GM21619 (cell line): ENCODE measurements around the gene HUS1.
"Not testable (repeated sequence)": the region's sequence is repeated elsewhere in the genome, so short reads cannot be mapped to it uniquely, and the experiment has no call there.

Experiments used
- ATAC-seq: cut with Tn5 transposase; IDR thresholded peaks from one replicate; pipeline ENCODE4 v1.9.1; 2021; ENCODE audit not compliant: unreplicated experiment

HUS1 gene

DNA sequence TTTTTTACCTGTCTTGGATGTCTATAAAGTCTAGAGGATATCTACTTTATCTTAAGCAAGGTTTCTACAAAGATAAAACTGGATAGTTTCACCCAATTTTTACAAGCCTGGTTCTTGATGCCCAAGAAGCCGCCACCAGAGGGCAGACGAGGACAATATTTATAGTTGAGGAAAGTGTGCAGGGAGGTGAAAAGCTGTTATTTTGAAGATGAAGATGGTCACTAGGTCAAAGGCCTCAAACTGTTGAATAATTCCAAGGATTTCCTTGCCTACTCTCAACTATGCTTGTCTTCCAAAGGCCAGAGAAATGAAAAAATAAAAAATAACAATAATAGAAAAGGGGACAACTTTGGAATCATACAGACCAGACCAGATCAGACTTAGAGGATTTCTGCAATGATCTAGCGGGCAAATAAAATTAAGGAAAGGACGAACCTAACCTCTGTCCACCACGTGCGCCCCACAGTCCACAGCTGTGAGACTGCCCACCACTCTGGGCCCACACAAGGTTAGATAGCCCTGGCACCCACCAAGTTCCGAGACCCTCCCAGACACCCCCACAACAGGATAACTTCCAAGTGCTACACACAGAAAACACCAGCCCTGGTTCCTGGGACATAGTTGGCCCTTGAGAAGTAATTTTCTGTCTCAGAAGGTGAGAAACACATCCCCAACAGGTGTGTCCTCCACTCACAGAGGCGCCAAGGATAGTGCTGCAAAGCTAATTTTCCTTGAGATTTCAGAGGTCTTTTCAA lies 34.0 kb downstream of the HUS1 start:
- ATAC-seq: peak; percentile 57

DNA sequence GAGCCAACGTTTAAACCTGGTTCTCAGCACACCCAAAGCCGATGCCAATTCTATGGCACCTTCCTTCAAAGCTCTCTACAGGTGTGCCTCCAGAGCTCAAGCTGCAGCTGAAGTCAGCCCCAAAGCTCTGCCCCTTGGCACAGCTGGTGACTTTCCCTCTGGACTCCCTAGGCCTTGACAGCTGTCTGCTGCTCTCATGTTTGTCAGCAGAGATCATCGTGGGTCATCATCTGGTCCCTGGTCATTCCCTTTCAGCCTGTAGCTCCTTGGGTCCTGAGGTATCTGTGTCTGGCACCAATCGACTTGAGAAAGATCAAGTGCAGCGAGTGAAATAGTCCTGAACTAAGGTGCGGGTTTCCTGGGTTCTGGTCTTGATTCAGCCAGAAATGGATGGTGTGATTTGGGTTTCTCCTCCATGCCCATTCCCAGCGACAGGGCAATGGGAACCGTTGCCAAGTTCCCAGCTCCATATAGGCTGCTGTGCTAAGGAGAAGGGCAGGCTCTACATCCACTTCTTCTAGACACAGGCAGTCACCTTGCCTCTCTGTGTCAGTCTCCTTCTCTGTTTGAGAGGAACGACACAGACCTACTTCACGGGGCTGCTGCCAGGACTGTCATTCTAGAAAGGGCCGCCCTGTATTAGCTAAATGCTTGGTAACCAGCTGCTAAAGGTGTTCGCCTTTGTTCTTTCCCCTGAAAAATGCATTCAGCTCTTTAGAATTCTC lies 34.7 kb downstream of the HUS1 start:
- ATAC-seq: no peak

GRCh38 chr7:47943676-47944474 lies 35.5 kb downstream of the HUS1 start:
- ATAC-seq: no peak

DNA sequence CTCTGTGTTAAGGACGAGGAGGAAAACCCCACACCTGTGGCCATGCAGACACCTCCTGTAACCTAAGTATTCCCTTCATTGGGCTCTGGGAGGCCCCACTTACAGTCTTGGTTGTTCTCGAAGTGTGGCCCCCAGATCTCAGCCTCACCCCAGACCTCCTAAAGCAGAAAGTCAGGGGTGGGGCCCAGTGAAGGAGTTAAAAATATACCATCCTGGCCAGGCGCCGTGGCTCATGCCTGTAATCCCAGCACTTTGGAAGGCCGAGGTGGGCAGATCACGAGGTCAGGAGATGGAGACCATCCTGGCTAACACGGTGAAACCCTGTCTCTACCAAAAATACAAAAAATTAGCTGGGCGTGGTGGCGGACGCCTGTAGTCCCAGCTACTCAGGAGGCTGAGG lies 36.8 kb downstream of the HUS1 start:
- ATAC-seq: not testable (repeated sequence)

GRCh38 chr7:47942132-47942531 lies 37.3 kb downstream of the HUS1 start:
- no peak for ATAC-seq

- no peak for ATAC-seq
Measured at GRCh38 chr7:47941136-47941844, 38.1 kb downstream of the HUS1 start.

DNA sequence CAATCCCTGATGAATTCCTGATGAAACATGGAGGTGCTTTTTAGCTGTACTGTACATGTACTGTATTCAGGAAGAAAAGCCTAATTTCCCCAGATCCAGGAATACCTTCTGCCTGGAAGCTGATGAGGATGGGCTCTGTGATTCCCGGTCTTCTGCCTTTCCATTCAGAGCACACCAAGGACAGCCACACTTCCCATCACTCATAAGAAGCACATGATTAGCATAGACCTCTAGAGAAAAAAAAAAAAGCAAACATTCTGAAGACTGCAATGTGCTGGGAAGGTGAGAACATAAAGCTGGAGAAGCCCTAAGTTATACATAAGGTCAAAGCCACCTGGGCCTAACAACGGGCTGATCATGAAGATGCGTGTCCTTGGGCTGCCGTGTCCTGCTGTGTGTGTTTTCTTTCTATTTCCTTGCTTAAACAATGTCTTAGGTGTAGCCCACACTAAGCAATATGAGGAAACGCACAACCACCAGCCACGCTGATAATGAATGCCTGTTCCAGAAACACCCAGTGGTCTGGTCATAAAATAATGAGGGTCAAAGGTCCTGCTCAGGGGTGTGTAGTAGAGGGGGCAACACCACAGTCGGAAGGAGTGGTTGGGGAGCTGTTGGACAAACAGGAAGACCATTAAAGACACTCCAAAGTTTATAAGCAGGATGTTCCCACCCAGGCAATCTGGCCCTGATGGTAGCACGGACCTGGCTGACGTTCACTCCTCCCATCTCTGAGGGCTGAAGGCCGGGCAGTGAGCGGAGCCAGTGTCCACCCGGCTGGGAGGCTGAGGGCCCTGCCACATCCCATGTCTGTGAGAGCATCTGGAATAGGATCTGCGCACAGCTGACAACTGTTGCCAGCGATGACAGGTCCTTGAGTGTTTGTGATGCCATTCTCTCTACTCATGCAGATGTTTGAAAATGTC lies 39.1 kb downstream of the HUS1 start:
- no peak for ATAC-seq

- no peak for ATAC-seq
Measured at GRCh38 chr7:47939425-47940036, 39.9 kb downstream of the HUS1 start.

- ATAC-seq: no peak
Measured at GRCh38 chr7:47938574-47939165, 40.7 kb downstream of the HUS1 start.

GRCh38 chr7:47937711-47938573 lies 41.5 kb downstream of the HUS1 start:
- ATAC-seq: peak; percentile 49

GRCh38 chr7:47937065-47937687 lies 42.2 kb downstream of the HUS1 start:
- ATAC-seq: peak; percentile 93

- ATAC-seq: no peak
Measured at GRCh38 chr7:47936323-47936722, 43.1 kb downstream of the HUS1 start.

DNA sequence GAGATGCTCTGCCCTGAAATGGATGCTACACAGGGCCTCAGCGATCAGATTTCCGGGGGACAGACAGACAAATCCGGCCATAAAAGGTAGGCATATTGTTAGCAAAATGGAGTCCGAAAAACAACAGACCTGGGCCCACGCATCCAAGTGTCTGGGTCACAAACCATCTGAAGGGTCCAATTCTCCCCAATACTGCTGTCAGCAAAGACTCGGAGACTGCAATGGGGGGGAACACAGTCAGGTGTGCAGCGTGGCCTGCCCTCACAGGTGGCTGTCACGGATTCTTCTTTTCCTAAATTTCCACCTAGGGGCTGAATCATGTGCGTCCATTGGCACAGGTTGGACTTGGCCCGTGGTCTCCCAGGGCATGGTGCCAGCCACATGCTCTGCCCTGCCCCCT lies 44.1 kb downstream of the HUS1 start:
- no peak for ATAC-seq

GRCh38 chr7:47934831-47935230 lies 44.6 kb downstream of the HUS1 start:
- ATAC-seq: no peak

GRCh38 chr7:47933215-47933614 lies 46.2 kb downstream of the HUS1 start:
- ATAC-seq: no peak

- no peak for ATAC-seq
Measured at GRCh38 chr7:47932466-47933037, 46.9 kb downstream of the HUS1 start.

DNA sequence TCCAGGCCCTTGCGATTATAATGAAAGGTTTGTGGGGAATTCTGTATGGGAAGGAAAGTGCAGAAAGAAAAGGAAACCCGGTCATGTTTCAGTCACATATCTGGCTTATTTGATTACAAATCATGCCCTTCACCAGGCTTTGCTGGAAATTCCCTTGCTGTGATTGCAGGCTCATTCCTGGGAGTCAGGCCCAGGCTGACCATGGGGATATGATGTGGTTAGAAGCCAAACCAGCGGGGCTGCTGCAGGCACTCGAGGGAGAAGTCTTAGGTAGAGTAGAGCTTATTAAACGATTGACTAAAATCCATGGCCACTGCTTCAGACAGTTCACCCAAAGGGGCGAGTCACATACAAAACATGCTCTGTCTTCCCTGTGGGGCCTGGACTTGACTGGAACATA lies 47.4 kb downstream of the HUS1 start:
- ATAC-seq: no peak
